ENCODE results near the gene SLC35B1.

SLC35B1 gene

DNA sequence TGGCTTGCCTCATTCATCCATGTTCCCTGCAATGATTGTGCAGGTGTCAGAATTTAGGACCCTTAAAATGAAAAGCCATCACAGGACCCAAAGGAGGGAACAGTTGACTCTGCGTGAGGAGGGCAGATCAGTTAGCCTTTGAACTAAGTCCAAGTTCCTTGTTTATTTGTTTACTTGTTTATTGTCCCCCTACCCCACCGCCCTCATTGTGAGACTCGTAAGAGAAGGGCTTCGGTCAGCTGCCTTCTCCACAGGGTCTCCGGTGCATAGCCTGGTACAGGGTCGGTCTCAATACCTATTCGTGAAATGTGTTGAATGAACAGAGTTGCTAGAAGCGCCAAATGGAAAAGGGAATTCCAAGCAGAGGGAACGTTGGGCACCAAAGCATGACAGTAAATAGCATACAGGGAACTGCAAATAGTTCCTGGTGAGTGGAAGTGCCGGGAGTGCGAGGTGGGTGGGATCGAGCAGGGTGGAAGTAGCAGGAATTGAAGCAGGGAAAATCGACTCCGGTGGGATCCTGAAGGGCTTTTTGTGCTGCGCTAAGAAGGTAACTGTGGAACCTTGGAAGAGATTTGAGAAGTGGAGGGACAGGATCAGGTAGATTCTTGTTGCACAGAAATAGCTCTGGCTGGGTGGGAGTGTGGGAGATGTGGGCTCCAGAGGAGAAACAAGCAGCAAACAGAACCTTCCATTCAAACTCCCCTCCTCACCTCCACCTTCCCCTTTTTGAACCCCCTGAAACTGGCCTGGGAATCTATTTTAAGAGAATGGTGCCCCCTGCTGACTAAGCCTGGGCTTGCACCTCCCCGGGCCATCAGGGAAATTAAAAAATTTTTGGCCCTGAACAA lies 12.7 kb downstream of the SLC35B1 start:
- H3K79me2 ChIP-seq (ENCODE audit: control insufficient read depth, low read length), result no peaks in the 10 kb centered on the region
- peaks cover 7% of the 10 kb centered on the region; the same call in 1 of the 2 replicates for H3K4me1 ChIP-seq (ENCODE audit: control insufficient read depth, low read length)
- H4K20me1 ChIP-seq (ENCODE audit: control insufficient read depth, insufficient read depth, low read depth, low read length), result no peaks in the 10 kb centered on the region
- no peaks in the 10 kb centered on the region for H3K36me3 ChIP-seq (ENCODE audit: control insufficient read depth, low read length)
- H3K9me2 ChIP-seq (replicated peaks; ENCODE audit: control insufficient read depth, low read length), result no peaks in the 10 kb centered on the region
- H3F3A ChIP-seq (ENCODE audit: control insufficient read depth, insufficient read depth), result no peaks in the 10 kb centered on the region
- no peaks in the 10 kb centered on the region for H3K9me3 ChIP-seq (ENCODE audit: control insufficient read depth, insufficient read depth, low read length)
- H3K27me3 ChIP-seq (ENCODE audit: control insufficient read depth, low read length), result no peaks in the 10 kb centered on the region
- H3K4me3 ChIP-seq (ENCODE audit: low read length), result no peak overlapping the region
- H3K27ac ChIP-seq (ENCODE audit: low read depth, low read length), result no peak overlapping the region
- TF ChIP-seq, protein P1, sequence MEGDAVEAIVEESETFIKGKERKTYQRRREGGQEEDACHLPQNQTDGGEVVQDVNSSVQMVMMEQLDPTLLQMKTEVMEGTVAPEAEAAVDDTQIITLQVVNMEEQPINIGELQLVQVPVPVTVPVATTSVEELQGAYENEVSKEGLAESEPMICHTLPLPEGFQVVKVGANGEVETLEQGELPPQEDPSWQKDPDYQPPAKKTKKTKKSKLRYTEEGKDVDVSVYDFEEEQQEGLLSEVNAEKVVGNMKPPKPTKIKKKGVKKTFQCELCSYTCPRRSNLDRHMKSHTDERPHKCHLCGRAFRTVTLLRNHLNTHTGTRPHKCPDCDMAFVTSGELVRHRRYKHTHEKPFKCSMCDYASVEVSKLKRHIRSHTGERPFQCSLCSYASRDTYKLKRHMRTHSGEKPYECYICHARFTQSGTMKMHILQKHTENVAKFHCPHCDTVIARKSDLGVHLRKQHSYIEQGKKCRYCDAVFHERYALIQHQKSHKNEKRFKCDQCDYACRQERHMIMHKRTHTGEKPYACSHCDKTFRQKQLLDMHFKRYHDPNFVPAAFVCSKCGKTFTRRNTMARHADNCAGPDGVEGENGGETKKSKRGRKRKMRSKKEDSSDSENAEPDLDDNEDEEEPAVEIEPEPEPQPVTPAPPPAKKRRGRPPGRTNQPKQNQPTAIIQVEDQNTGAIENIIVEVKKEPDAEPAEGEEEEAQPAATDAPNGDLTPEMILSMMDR (IDR thresholded peaks at IDR 0.05; ENCODE audit: low read depth, low read length, poor library complexity, severe bottlenecking), result peak; percentile 92
- no peak for TF ChIP-seq EZH2phosphoT487 (IDR thresholded peaks at IDR 0.05; ENCODE audit: borderline replicate concordance, low read length)
- peak overlapping the region; percentile 17 for H3K4me2 ChIP-seq (ENCODE audit: low read length)

- Histone ChIP-seq H3K9me3 (ENCODE audit: control insufficient read depth, insufficient read depth, low read length) (no peaks in the 10 kb centered on the region), H3K9me2 (replicated peaks; ENCODE audit: control insufficient read depth, low read length) (no peaks in the 10 kb centered on the region), H3F3A (ENCODE audit: control insufficient read depth, insufficient read depth) (no peaks in the 10 kb centered on the region), H3K79me2 (ENCODE audit: control insufficient read depth, low read length) (no peaks in the 10 kb centered on the region), H3K27ac (ENCODE audit: low read depth, low read length) (no peak overlapping the region), H3K27me3 (ENCODE audit: control insufficient read depth, low read length) (no peaks in the 10 kb centered on the region), H3K4me3 (ENCODE audit: low read length) (no peak overlapping the region), H3K36me3 (ENCODE audit: control insufficient read depth, low read length) (no peaks in the 10 kb centered on the region), H4K20me1 (ENCODE audit: control insufficient read depth, insufficient read depth, low read depth, low read length) (no peaks in the 10 kb centered on the region), H3K4me2 (ENCODE audit: low read length) (no peak overlapping the region), H3K4me1 (ENCODE audit: control insufficient read depth, low read length) (peaks cover 13% of the 10 kb centered on the region)
- TF ChIP-seq, protein P1 (IDR thresholded peaks at IDR 0.05; ENCODE audit: low read depth, low read length, poor library complexity, severe bottlenecking), result no peak
- no peak for TF ChIP-seq EZH2phosphoT487 (IDR thresholded peaks at IDR 0.05; ENCODE audit: borderline replicate concordance, low read length)
Observed at GRCh38 chr17:49692751-49693150, 15.0 kb downstream of the SLC35B1 start.

DNA sequence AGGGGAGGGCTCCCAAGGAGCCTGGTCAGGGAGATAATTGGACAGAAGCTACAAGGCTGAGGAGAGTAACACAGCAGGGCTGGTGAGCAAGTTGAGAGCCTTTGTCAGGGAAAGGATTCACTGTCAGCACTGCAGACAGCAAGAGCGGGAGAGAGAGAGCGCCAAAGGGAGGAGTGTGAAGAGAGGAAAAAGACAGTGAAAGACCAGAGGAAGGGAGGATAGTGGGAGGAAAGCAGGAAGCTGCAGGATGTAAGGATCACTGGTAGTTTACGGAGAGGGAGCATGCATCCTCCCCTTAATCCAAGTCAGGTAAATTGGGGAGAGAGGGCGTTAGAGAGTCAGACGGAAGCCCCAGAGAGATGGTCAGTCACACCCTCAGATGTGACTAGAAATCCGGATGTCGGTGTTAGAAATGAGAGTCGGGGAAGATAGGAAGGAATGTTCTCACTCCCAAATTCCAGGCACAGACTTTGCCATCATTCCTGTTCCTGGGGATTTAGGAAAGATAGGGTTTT lies 16.0 kb downstream of the SLC35B1 start:
- H4K20me1 ChIP-seq (ENCODE audit: control insufficient read depth, insufficient read depth, low read depth, low read length), result no peaks in the 10 kb centered on the region
- H3F3A ChIP-seq (ENCODE audit: control insufficient read depth, insufficient read depth), result no peaks in the 10 kb centered on the region
- H3K9me3 ChIP-seq (ENCODE audit: control insufficient read depth, insufficient read depth, low read length), result no peaks in the 10 kb centered on the region
- H3K79me2 ChIP-seq (ENCODE audit: control insufficient read depth, low read length), result no peaks in the 10 kb centered on the region
- H3K9me2 ChIP-seq (replicated peaks; ENCODE audit: control insufficient read depth, low read length), result no peaks in the 10 kb centered on the region
- no peak overlapping the region for H3K4me2 ChIP-seq (ENCODE audit: low read length)
- no peaks in the 10 kb centered on the region for H3K36me3 ChIP-seq (ENCODE audit: control insufficient read depth, low read length)
- TF ChIP-seq, protein P1 (IDR thresholded peaks at IDR 0.05; ENCODE audit: low read depth, low read length, poor library complexity, severe bottlenecking), result no peak
- no peak for TF ChIP-seq EZH2phosphoT487 (IDR thresholded peaks at IDR 0.05; ENCODE audit: borderline replicate concordance, low read length)
- no peaks in the 10 kb centered on the region for H3K27me3 ChIP-seq (ENCODE audit: control insufficient read depth, low read length)
- peaks cover 14% of the 10 kb centered on the region for H3K4me1 ChIP-seq (ENCODE audit: control insufficient read depth, low read length)
- no peak overlapping the region for H3K27ac ChIP-seq (ENCODE audit: low read depth, low read length)
- no peak overlapping the region for H3K4me3 ChIP-seq (ENCODE audit: low read length)
